NCI-H1436 treated with DMSO at 0.1 percent for 48 hours (cell line): Measurements from ENCODE around the gene NUBPL.
"Not testable (repeated sequence)": the region's sequence is repeated elsewhere in the genome, so short reads cannot be mapped to it uniquely, and the experiment has no call there.

ENCODE experiments used
- DNase-seq: peaks from one replicate; lab custom pipeline; 2025; lab: John Stamatoyannopoulos, UW

The NUBPL gene

DNA sequence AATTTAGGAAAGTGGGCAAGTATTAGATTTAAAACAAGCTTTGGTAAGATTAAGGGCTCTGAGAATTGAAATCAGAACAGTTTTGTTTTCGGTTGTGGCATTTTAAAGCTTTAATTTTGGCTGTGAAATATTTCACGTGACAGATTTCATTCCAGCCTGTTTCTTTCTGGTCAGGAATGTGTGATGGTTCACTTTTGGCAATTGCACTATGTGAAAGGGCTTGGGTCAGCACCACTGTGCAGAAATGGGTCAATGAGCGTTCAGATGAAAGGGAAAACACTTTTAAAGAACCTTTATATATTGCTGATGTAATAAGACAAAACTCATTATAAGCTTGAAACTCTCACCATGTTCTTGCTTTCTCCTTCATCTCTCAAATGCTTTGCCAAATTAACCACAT lies 17.1 kb downstream of the NUBPL start:
- no peak for DNase-seq

DNA sequence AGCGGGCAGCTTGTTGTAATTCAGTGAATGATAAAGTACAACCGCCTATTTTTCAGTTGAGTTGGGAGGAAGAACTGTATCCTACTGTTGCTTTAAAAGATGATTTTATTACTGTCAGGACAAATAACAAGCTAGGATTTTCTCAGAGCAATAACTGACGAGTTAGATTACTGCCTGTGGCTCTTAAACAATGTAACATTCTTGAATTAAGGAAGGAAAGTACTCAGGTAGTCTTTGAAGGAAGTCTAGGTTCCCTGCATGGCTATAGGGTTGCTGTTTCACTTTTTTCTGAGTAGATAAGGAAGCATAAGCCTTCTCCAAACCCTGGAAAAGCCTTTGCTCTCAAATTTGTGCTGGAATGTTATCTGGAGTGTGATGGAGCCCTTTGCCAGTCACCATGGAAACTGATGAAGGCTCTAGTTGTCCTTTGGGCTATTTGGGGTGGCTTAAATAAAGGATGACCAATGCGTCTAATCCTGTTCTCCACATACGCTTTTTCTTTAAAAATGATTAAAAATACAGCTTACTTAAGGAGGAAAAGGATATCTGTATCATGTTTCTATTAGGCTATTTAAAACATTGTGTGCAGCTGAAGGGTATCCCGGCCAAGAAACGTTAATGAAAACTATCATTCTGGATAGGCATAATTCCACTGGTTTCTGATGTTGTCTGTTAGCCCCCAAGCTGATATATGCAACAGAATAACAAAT lies 17.7 kb downstream of the NUBPL start:
- DNase-seq, result no peak

- DNase-seq, result no peak
Measured at GRCh38 chr14:31580234-31580633, 19.0 kb downstream of the NUBPL start.

DNA sequence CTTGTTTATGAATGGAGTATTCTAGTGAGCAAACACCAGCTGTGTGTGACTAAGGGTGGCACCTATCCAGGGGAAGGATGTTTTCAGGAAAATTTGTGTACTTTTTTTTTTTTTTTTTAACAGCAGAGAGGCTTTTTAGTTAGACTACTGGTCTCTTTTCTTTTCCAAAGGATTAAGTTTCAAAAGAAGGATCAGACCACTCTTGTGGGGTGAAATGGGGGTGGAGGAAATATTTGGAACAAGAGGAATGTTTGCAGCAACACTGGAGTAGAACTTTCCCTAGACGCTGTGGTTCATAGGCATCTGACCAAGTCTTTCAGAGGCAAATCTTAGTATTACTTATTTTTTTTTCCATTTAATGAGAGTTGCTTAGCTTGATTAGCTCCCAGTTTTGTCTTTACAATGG lies 21.1 kb downstream of the NUBPL start:
- no peak for DNase-seq

- DNase-seq, result no peak
Measured at GRCh38 chr14:31582836-31583452, 21.7 kb downstream of the NUBPL start.

DNA sequence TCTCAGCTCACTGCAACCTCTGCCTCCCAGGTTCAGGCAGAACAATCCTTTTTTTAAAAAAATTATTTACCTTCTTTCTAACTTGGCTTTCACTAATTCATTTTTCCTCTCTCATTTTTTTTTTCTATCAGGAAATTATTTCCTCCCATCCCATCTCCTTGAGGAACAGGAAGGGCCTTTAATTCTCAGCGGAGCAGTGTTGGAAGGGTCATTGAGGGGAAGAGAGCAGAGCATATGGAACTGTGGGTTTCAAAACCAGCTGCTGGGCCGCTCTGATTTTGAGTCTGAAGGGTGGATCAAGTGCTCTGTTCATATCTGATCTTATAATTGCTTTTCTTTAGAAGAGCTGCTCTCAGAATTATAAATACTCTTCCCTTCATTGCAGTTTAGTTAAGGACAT lies 29.0 kb downstream of the NUBPL start:
- no peak for DNase-seq

DNA sequence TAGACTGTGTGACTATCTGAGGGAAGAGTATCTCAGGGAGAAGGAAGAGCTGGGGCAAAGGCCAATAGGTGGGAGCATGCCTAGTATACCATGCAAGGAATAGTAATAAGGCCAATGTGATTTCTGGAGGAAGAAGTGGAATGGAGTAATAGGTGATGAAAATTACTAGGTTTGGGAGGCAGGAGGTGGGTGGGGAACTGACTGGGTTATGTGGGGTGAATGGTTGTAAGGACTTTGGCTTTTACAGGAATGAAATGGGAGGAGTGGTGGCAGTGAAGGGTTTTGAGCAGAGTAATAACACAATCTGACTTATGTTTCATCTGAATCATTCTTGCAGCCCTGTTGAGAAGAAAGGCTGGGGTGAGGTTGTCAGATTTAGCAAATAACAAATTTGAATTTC lies 30.9 kb downstream of the NUBPL start:
- DNase-seq, result no peak

GRCh38 chr14:31592631-31593030 lies 31.4 kb downstream of the NUBPL start:
- DNase-seq, result no peak

- no peak for DNase-seq
Measured at GRCh38 chr14:31596342-31597095, 35.3 kb downstream of the NUBPL start.

GRCh38 chr14:31605702-31606101 lies 44.5 kb downstream of the NUBPL start:
- DNase-seq, result no peak

DNA sequence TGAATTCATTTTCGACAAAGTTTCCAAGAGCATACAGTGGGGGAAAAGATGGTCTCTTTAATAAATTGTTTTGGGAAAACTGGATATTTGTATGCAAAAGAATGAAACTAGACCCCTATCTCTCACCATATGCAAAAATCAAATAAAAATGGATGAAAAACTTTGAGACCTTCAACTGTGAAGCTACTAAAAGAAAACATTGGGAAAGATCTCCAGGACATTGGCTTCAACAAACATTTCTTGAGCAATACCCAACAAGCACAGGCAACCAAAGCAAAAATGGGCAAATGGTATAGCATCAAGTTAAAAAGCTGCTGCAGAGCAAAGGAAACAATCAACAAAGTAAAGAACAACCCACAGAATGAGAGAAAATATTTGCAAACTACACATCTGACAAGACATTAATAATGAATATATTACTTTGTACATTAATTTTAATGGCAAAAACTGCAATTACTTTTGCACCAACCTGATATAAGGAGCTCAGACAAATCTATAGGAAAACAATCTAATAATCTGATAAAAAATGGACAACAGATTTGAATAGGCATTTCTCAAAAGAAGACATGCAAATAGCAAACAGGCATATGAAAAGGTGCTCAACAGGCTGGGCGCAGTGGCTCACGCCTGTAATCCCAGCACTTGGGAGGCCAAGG lies 50.7 kb downstream of the NUBPL start:
- DNase-seq, result no peak

DNA sequence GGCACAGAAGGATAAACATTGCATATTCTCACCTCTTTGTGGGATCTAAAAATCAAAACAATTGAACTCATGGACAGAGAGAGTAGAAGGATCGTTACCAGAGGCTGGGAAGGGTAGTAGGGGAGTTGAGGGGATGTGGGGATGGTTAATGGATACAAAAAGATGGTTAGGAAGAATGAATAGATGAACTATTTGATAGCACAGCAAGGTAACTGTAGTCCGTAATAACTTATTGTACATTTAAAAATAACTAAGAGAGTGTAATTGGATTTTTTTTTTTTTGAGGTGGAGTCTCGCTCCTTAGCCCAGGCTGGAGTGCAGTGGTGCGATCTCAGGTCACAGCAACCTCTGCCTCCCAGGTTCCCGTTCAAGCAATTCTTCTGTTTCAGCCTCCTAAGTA lies 52.0 kb downstream of the NUBPL start:
- DNase-seq, result no peak

GRCh38 chr14:31618884-31619283 lies 57.7 kb downstream of the NUBPL start:
- not testable (repeated sequence) for DNase-seq

DNA sequence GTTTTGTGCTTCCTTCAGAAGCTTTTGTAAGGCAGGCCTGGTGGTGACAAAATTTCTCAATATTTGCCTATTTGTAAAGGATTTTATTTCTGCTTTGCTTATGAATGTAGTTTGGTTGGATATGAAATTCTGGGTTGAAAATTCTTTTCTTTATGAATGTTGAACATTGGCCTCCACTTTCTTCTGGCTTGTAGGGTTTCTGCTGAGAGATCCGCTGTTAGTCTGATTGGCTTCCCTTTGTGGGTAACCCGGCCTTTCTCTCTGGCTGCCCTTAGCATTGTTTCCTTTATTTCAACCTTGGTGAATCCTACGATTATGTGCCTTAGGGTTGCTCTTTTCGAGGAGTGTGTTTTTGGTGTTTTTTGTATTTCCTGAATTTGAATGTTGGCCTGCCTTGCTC lies 58.2 kb downstream of the NUBPL start:
- DNase-seq, result no peak

GRCh38 chr14:31620898-31621297 lies 59.7 kb downstream of the NUBPL start:
- not testable (repeated sequence) for DNase-seq

DNA sequence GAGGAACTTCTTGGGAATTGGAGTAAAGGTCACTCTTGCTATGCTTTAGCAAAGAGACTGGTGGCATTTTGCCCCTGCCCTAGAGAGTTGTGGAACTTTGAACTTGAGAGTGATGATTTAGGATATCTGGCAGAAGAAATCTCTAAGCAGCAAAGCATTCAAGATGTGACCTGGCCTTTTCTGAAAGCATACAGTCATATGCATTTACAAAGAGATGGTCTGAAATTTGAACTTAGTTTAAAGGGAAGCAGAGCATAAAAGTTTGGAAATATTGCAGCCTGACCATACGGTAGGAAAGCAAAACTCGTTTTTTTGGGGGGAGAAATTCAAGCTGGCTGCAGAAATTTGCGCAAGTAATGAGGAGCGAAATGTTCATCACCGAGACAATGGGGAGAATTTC lies 60.9 kb downstream of the NUBPL start:
- DNase-seq, result no peak

DNA sequence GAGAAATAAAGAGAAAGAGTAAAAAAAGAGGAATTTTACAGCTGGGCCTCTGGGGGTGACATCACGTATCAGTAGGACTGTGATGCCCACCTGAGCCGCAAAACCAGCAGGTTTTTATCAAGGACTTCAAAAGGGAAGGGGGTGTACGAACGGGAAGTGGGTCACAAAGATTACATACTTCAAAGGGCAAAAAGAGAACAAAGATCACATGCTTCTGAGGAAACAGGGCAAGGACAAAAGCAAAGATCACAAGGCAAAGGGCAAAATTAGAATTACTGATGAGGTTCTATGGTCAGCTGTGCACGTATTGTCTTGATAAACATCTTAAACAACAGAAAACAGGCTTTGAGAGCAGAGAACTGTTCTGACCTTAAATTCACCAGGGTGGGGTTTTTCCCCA lies 91.7 kb downstream of the NUBPL start:
- DNase-seq, result not testable (repeated sequence)

DNA sequence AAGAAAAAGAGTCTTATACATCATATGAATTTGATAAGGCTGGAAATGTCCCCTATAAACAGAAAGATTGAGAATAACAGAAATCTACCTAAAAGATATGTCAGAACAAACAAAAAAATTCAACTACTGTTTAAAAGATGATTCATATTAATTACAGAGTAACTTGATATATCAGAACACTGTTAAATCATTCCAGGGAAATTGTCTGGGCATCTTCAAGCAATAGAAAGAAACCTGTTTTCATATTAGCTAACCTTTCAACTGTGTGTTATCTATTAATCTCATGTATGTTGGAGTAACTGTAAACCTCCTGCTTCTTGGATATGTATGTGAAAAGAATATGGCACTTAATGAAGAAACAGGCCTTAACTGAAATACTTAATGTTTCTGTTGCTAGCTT lies 96.7 kb downstream of the NUBPL start:
- DNase-seq, result no peak

DNA sequence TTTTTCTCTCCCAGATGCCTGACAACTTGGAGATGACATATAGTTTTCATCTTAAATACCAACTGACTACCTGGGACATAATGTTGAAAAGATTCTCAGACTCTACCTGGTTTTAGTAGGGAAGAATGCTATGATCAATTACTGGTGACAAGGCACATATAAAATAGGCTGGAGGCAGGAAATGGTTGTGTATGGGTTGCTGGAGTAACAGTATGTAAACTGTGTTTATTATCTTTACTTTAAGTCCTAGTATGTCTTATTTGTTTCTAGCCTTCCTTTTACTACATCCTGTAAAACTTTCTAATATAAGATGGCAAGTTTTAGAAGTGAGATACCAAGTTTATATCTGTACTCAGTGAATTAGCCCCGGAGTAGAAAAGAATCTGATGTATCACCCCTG lies 98.1 kb downstream of the NUBPL start:
- no peak for DNase-seq

DNA sequence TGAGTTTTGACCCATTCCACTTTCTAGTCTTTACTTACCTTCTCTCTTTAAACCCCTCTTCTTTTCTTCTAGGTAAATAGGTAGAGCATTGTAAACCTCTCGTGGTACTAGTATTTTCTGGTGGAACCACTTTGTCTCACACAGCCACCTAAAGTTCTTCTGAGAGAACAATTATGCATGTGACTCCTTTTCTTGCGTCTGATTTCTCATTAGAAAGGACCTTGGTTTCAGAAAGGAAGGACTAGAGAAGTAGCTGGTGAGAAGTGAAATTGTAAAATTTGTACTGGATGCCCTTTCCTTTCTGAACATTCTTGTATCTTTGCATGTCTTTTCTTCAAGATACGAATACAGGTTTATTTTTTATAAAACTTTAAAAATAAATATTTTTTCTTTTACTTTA lies 99.0 kb downstream of the NUBPL start:
- no peak for DNase-seq

GRCh38 chr14:31660728-31661127 lies 99.5 kb downstream of the NUBPL start:
- DNase-seq, result no peak

- DNase-seq, result no peak
Measured at GRCh38 chr14:31668348-31668747, 107.1 kb downstream of the NUBPL start.

DNA sequence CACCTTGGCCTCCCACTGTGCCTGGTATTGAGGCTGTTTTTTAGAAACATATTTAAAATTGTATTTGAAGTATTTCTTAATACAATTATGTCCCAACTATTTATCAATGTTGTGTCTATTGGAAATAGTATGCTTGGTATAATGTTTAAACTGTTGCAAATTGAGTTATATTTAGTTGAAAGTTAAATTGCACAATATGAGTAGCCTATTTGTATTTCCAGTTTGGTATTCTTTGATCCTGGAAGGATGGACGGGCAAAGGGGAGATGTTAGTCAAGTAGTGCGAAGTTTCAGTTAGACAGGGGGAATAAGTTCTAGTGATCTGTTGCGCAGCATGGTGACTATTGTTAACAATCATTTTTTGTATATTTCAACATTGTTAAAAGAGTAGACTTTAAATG lies 111.5 kb downstream of the NUBPL start:
- no peak for DNase-seq
